ENCODE data around the gene CLEC2L. TPM values are rescaled to one million over a fixed set of nuclear protein-coding genes. Genes with fewer than 3 reads are reported as not detected.

CLEC2L gene
- total RNA-seq, 3 donors from 2014 or later, result not detected

DNA sequence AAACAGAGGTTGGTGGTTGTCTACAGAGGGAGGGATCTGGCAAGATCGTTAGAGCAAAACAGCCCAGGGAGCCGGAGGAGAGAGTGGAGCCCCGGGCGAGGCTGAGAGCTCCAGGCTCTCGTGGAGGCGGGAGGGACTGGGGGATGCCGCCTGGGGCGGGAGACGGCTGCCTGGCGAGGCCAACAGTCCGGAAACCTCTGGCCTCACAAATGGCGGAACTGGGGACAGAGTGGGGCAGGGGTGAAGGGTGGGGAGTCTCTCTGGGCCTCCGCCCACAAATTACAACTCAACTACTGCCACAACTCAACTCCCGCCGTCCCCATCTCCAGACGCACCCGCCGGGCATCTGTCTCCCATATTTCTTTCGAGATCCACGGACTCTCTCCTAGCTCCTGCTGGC lies 47.7 kb downstream of the CLEC2L start:
- no peaks in the 10 kb centered on the region for H3K4me1 ChIP-seq
- H3K27me3 ChIP-seq, result no peaks in the 10 kb centered on the region
- intact Hi-C loops (cut with DNase I; ENCODE audit: low total_unique reads), result no loop called here
- peaks cover 8% of the 10 kb centered on the region for H3K36me3 ChIP-seq
- peak in 1 of 2 donors; percentile 15 for DNase-seq (ENCODE audit: low spot score in 2 of 2)
- H3K4me3 ChIP-seq, result no peak overlapping the region
- no peak overlapping the region for H3K27ac ChIP-seq
- H3K9me3 ChIP-seq, result no peaks in the 10 kb centered on the region
- TF ChIP-seq POLR2AphosphoS5 (IDR thresholded peaks at IDR 0.05) (no peak), POLR2A (IDR thresholded peaks at IDR 0.05) (no peak)
- TF ChIP-seq, protein P1, sequence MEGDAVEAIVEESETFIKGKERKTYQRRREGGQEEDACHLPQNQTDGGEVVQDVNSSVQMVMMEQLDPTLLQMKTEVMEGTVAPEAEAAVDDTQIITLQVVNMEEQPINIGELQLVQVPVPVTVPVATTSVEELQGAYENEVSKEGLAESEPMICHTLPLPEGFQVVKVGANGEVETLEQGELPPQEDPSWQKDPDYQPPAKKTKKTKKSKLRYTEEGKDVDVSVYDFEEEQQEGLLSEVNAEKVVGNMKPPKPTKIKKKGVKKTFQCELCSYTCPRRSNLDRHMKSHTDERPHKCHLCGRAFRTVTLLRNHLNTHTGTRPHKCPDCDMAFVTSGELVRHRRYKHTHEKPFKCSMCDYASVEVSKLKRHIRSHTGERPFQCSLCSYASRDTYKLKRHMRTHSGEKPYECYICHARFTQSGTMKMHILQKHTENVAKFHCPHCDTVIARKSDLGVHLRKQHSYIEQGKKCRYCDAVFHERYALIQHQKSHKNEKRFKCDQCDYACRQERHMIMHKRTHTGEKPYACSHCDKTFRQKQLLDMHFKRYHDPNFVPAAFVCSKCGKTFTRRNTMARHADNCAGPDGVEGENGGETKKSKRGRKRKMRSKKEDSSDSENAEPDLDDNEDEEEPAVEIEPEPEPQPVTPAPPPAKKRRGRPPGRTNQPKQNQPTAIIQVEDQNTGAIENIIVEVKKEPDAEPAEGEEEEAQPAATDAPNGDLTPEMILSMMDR (IDR thresholded peaks at IDR 0.05), result no peak

DNA sequence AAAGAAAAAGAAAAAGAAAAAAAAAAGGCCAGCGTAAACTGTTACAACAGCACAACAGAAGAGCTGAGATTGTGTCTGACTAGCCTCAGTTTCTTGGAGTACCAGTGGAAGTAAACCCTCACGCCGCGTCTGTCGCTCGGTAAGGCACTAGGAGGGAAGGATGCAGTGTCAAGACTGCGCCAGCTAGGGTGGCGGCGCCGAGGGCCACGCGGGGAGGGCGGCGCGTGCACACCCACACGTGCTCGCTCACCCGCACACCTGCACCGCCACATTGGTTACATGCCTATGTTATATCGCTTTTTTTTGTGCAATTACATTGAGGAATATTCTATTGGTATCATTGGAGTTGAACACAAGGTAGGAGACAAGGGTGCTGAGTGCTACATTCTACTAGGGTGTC lies 48.2 kb downstream of the CLEC2L start:
- H3K9me3 ChIP-seq, result no peaks in the 10 kb centered on the region
- no peak overlapping the region for H3K4me3 ChIP-seq
- DNase-seq (ENCODE audit: low spot score in 2 of 2), result peak in 1 of 2 donors; percentile 25
- TF ChIP-seq POLR2AphosphoS5 (IDR thresholded peaks at IDR 0.05) (no peak), POLR2A (IDR thresholded peaks at IDR 0.05) (no peak)
- TF ChIP-seq, protein P1 (IDR thresholded peaks at IDR 0.05), result no peak
- intact Hi-C loops (cut with DNase I; ENCODE audit: low total_unique reads), result no loop called here
- H3K27me3 ChIP-seq, result no peaks in the 10 kb centered on the region
- no peaks in the 10 kb centered on the region for H3K4me1 ChIP-seq
- H3K27ac ChIP-seq, result no peak overlapping the region
- H3K36me3 ChIP-seq, result peaks cover 8% of the 10 kb centered on the region

DNA sequence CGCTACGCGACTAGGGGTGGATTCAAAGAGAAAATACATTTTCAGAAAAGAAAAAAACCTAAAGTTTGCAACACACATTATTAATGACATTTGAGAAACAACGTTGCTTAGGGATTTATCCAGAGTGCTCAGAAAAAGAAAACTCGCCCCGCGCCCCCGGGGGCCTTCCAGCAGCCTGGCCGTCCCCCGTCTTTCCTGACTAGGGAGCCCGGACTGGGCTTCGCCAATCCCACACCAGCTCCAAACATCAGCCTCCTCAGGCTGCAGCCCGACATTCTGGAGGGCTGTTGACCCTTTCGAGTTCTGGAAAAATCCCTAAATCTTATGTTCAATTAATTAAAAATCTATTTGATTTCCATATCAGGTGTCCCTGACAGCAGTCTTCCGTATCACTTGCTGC lies 48.6 kb downstream of the CLEC2L start:
- peak in 1 of 2 donors; percentile 35 for DNase-seq (ENCODE audit: low spot score in 2 of 2)
- Histone ChIP-seq H3K4me3 (no peak overlapping the region), H3K4me1 (no peaks in the 10 kb centered on the region), H3K9me3 (no peaks in the 10 kb centered on the region), H3K27me3 (no peaks in the 10 kb centered on the region), H3K27ac (no peak overlapping the region), H3K36me3 (peaks cover 8% of the 10 kb centered on the region)
- TF ChIP-seq POLR2A (IDR thresholded peaks at IDR 0.05) (no peak), POLR2AphosphoS5 (IDR thresholded peaks at IDR 0.05) (no peak)
- TF ChIP-seq, protein P1 (IDR thresholded peaks at IDR 0.05), result no peak
- intact Hi-C loops (cut with DNase I; ENCODE audit: low total_unique reads), result no loop called here

DNA sequence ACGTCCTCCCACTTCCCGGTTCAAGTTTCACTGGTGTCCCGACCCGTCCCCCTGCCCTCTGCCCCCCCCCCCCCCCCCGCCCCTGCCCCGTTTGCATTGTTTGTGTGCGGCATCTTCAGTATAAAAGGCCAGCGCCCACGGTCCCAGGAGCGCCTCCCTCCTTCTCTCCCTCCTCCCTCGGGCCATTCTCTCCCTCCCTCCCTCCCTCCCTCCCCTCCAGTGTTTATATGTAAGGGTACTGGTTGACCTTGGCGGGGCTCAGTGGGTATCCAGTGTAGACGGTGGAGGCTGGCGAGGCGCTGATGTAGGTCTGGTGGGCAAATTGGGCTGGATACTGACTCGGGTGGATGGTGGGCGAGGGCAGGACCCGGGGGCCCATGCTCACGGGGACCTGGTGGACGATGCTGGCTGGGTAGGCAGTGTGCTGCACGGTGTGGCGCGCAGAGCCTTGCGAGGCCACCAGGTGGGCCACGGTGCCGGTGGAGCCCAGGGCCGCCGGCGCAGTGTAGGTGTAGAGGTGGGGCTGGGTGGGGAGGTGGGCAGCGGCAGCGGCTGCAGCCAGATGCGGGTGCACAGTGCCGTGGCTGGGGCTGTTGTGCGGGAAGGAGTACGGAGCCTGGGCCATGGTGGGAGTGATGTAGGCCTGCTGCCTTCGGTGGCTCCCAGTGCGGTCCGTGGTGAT lies 49.4 kb downstream of the CLEC2L start:
- TF ChIP-seq POLR2A (IDR thresholded peaks at IDR 0.05) (no peak), POLR2AphosphoS5 (IDR thresholded peaks at IDR 0.05) (no peak)
- TF ChIP-seq, protein P1 (IDR thresholded peaks at IDR 0.05), result no peak
- intact Hi-C loops (cut with DNase I; ENCODE audit: low total_unique reads), result no loop called here
- Histone ChIP-seq H3K27ac (no peak overlapping the region), H3K27me3 (no peaks in the 10 kb centered on the region), H3K4me3 (no peak overlapping the region), H3K9me3 (no peaks in the 10 kb centered on the region), H3K36me3 (peaks cover 8% of the 10 kb centered on the region), H3K4me1 (no peaks in the 10 kb centered on the region)
- no peak for DNase-seq (ENCODE audit: low spot score in 2 of 2)

DNA sequence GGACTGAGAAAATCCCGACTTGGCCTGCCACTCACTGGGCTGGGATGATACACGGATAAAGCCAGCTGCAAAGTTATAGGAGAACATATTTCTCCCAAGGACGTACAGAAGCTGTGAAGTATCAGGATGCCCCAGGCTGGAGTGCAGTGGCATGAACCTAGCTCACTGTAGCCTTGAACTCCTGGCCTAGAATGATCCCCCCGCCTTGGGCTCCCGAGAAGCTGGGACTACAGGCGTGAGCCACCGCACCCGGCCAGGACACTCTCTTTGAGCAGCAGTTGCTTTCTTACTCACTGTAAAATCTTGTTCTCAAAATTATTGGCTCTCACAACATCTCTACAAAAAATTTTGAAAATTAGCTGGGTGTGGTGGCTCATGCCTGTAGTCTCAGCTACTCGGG lies 50.4 kb downstream of the CLEC2L start:
- no peak for TF ChIP-seq POLR2A (IDR thresholded peaks at IDR 0.05)
- TF ChIP-seq, protein P1 (IDR thresholded peaks at IDR 0.05), result no peak
- no peak for TF ChIP-seq POLR2AphosphoS5 (IDR thresholded peaks at IDR 0.05)
- Histone ChIP-seq H3K4me3 (no peak overlapping the region), H3K27ac (no peak overlapping the region), H3K9me3 (no peaks in the 10 kb centered on the region), H3K36me3 (peaks cover 8% of the 10 kb centered on the region), H3K27me3 (no peaks in the 10 kb centered on the region), H3K4me1 (no peaks in the 10 kb centered on the region)
- intact Hi-C loops (cut with DNase I; ENCODE audit: low total_unique reads), result no loop called here
- no peak for DNase-seq (ENCODE audit: low spot score in 2 of 2)

All from breast epithelium (tissue), 4 donors.